GM19238 (cell line): Measurements from ENCODE around the gene KCNJ2.

Source experiments
- DNase-seq: peaks from one replicate; pipeline ENCODE4 v3.0.0; 2011; ENCODE audit warnings: low spot score; ENCODE audit not compliant: insufficient read length

The KCNJ2 gene

DNA sequence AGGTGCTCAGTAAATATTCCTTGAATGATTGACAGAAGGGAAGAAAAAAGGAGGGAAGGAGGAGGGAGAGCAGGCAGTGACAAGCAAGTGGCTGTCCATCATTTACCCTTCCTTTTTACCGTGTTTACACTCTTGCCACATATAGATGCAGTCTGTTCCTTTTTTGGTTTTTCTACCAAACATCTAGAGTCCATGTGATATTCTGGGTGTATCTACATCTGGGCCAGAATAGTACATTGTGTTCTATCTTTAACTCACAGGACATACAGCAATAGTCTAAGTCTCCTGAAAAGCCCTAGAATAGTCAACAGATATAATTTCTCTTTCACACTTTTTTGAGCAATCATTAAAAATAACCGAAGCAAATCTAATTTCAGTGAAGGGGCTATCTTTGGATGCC is 33.5 kb downstream of the KCNJ2 start:
- no peak for DNase-seq

DNA sequence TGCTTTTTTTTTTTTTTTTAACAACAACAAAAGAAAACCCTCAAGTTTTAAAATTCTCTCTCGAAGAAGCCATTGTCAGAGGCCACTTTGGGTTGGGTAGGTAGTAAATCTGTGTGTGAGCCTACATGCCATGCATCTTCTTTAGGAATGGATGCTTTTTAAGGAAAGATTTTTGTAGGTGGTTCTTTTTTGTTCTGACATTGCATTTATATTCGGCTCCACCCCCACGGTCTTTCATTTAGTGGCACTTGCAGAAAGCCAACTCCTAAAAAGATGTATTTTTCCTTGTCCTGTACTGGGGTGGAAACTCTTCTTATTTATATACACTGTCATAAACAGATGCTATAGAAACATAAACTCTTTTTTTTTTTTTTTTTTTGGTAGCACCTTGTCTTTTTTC is 35.1 kb downstream of the KCNJ2 start:
- DNase-seq, result no peak

DNA sequence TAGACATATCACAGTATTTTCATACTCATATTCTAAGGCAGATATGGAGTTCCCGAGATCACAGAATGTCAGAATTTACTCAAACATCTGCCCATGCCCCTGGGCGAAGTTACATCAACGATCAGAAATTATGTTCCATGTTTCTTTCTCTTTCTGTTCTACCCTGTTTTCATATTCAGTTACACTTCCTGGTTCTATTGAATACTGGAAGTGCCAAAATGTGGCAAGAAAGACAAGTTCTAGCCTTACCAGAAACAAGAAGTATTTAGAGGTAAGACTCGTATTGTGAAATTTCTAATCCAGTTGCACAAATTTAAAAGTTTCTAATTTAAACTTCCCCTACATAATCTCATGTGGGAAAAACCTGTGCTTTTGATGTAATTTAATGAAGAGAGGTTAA is 36.1 kb downstream of the KCNJ2 start:
- DNase-seq, result no peak

DNA sequence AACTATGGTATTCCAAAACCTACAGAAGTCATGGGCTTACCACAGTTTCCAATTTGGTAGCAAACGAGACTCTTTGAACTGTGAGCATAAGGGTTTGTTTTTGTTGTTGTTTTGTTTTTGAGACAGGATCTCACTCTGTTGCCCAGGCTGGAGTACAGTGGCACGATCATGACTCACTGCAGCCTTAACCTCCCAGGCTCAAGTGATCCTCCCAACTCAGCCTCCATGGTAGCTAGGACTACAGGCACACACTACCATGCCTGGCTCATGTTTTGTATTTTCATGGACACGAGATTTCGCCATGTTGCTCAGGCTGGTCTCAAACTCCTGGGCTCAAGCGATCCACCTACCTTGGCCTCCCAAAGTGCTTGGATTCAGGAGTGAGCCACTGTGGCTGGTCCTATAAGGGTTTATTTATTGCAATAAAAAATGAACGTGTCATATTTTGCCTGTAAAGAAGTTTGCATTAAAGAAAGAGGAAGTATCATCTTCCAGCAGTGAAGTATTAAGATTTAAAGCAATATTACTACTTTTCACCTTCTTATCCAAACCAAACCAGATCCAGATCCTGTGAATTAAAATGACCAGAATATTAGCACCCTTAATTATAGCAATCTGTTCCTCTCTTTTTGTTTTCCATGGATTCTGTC is 37.2 kb downstream of the KCNJ2 start:
- DNase-seq, result no peak

DNA sequence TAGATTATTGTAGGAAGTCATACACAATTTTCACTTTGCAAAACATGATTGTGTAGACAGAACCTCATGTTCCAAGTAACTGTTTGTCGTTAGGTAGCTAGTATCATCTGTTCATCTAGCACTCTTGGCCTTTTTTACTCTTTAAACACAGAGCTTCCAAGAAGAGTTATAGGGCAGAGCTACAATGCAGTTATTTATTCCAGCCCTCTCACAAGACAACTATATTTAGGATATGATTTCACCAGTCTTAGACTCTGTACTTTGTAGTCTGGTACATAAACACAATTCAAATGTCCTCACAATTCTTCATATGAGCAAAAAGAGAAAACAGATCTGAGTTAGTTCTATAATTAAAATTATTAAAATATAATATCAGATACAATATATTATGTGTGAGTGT is 37.9 kb downstream of the KCNJ2 start:
- DNase-seq, result no peak

DNA sequence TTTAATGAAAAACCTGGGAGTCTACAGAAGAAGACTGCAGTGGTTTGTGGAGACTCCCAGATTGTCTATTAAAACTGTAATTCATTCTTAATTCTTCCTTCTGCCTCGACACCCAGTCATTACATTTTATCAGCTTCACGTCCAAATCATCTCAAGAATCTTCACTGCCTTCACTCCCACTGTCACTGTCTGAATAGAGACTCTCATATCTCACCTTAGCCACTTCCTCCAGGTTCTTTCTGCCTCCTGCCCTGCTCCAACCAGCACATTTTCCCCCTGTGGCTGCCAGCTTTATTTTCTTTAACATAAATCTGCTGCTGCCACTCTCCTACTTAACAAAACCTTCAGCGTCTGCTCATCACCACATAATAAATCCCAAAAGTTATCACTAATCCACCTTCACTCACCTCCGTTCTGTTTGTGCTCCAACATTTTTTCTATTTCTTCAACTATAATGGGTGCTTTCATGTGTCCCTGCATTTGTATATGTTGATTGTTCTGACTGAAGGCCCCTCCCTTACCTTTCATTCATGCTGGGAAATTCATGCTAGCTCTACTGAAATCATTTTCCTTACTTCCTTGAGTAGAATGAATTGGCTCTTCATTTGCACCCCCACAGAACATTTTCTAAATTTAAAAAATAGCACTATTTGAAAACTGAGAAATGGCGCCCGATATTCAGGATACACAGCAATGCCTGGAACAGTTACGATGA is 38.9 kb downstream of the KCNJ2 start:
- DNase-seq, result no peak

DNA sequence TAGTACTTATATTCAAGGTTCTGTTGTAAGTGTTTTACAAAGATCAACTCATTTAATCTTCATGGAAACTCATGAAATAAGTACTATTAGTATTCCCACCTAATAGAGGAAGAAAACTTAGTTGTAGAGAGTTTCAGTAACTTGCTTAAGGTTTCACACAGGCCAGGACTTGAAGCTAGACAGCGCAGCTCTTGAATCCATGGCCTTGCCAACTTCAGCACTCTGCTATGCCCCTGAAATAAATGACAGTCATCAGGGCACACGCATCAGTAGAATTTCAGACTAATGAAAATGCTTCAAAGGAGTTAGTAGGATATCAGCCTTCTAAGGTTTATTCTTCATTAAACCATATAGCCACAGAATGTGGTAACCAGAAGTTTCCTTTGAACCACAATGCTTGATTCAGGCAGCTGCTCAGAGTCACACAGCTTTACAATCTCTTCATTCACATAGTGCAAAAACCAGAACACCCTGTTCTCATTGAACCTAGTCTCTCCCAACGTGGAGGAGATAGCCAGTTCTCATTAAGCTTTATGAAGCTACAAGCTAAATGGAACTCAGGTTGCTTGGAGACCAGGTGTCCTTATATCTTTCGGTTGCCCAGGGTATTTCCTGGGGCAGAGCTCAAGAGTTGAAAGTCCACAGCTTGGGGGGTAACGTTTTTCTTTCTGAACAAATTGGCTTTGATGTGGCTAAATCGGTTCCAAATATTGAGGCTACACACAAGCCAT is 39.7 kb downstream of the KCNJ2 start:
- DNase-seq, result no peak

DNA sequence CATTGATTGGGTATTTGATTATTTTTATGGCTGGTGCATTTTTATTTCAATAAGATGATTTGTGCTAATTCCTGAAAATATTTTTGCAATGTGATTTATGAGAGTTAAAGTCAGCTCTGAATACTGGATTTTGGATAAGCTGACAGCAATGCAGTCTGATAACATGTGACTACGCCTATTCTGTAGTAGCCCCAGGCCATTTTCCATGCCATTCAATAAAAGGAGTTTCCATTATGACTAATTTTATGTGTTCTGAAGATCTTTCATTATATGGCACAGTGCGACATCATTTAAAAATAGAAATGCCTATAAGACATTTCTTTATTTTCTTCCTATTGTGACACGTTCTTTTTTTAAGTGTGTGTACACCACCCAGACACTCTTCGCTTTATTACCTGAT is 46.3 kb downstream of the KCNJ2 start:
- DNase-seq, result no peak

DNA sequence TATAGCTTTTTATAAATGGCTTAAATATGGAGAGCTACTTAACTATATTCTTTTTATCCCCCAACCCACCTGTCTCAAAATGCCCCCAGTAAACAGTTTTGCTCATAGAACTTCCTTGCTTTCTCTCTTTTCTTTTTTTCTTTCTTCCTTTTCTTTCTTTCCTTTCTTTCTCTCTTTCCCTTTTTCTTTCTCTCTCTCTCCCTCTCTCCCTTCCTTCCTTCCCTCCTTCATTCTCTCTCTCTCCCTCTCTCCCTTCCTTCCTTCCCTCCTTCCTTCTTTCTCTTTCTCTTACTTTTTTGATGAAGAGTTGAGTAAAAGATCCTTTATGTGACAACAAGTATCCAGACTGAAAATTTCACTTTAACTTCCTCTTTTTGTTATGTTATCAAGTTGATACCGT is 48.2 kb downstream of the KCNJ2 start:
- no peak for DNase-seq

DNA sequence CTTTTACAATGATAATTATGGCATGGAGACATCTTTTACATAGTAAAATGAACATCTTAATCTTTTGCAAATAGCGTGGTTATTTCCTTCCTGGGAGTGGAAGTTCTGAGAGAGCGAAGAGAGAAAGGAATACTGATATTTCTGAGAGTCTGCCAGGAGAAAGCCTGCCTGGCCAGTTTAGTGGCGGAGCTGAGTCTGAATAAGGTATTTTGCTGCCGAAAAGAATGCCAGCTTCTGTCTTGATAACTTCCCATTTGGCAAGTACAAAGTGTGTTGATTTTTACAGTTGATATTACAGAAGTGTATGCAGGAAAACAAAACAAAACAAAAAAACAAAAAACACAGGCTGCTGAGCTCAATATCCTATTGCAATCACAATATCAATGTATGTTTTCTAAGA is 55.9 kb downstream of the KCNJ2 start:
- DNase-seq, result no peak
